ENCODE results near the gene OOSP4B. TPM values are rescaled to one million over a fixed set of nuclear protein-coding genes. Genes with fewer than 3 reads are reported as not detected.
A peak's percentile ranks its signal among the peaks of the same experiment; 100 is the strongest.

The OOSP4B gene
- total RNA-seq (2021) (not detected in 2 replicates), Bru-seq, nascent RNA (not detected), BruChase-seq, experiment 1, labeled RNA remaining after a 2-hour chase (not detected), BruChase-seq, experiment 2, labeled RNA remaining after a 6-hour chase (percentile 6 among the genes with signal in this experiment)
- long read RNA-seq = 0 reads

- no peak within 1 kb of the TSS for H2AFZ ChIP-seq
- BruUV-seq (replicated peaks) = no TSS peak
- POLR2A ChIA-PET (ENCODE audit: unreplicated experiment) = interaction anchor here (0.7 kb wide), 1 partner anchor 674 kb away, joined by 6 read pairs; no protein-coding TSS in a partner anchor
Observed at GRCh38 chr11:60016881-60017280, at the start of gene OOSP4B. OOSP4B (plus strand) TSS chr11:60017181.

GRCh38 chr11:59967677-59968394, 49.1 kb upstream of the OOSP4B start:
- Histone ChIP-seq H3K4me1 (replicated peaks; ENCODE audit: insufficient read depth) (no peaks in the 10 kb centered on the region), H2AFZ (no peak overlapping the region), H3K27ac (no peak overlapping the region), H3K4me3 (no peak overlapping the region), H3K36me3 (ENCODE audit: low read depth) (no peaks in the 10 kb centered on the region), H3K79me2 (ENCODE audit: low read depth) (no peaks in the 10 kb centered on the region), H3K27me3 (ENCODE audit: insufficient read depth, low read depth) (no peaks in the 10 kb centered on the region), H4K20me1 (ENCODE audit: insufficient read depth) (no peaks in the 10 kb centered on the region; the same call in 1 of the 2 replicates), H3K9me2 (ENCODE audit: insufficient read depth) (no peaks in the 10 kb centered on the region), H3K9me3 (ENCODE audit: insufficient read depth, low read depth) (no peaks in the 10 kb centered on the region), H3F3A (ENCODE audit: insufficient read depth, low read depth) (no peaks in the 10 kb centered on the region), H3K4me2 (no peak overlapping the region)
- TF ChIP-seq EZH2 (IDR thresholded peaks at IDR 0.05; ENCODE audit: low read depth) (no peak), CTCF (conservative IDR thresholded peaks at IDR 0.05) (no peak)
- intact Hi-C loops (cut with micrococcal nuclease; ENCODE audit: unreplicated experiment) = no loop called here
- DNase-seq = no peak
- BruUV-seq (replicated peaks) = no TSS peak
- POLR2A ChIA-PET (ENCODE audit: unreplicated experiment) = no interaction called here
- CTCF ChIA-PET = no interaction called here

More at GRCh38 chr11:60016881-60017280, at the start of gene OOSP4B:
- Histone ChIP-seq H3K27me3 (ENCODE audit: insufficient read depth, low read depth) (peaks cover 20% of the 10 kb centered on the region; the same call in 1 of the 2 replicates), H3K9me3 (ENCODE audit: insufficient read depth, low read depth) (no peaks in the 10 kb centered on the region), H3K4me2 (no peak within 1 kb of the TSS), H3K4me3 (no peak within 1 kb of the TSS), H4K20me1 (ENCODE audit: insufficient read depth) (no peaks in the 10 kb centered on the region), H3K79me2 (ENCODE audit: low read depth) (no peaks in the 10 kb centered on the region), H3K9me2 (ENCODE audit: insufficient read depth) (no peaks in the 10 kb centered on the region), H3K36me3 (ENCODE audit: low read depth) (no peaks in the 10 kb centered on the region), H3K4me1 (replicated peaks; ENCODE audit: insufficient read depth) (no peaks in the 10 kb centered on the region), H3K27ac (no peak within 1 kb of the TSS), H3F3A (ENCODE audit: insufficient read depth, low read depth) (no peaks in the 10 kb centered on the region)
- CTCF ChIA-PET = no interaction called here
- TF ChIP-seq CTCF (conservative IDR thresholded peaks at IDR 0.05) = no peak
- TF ChIP-seq EZH2 (IDR thresholded peaks at IDR 0.05; ENCODE audit: low read depth) = no peak
- intact Hi-C loops (cut with micrococcal nuclease; ENCODE audit: unreplicated experiment) = no loop called here
- no peak for DNase-seq

- Histone ChIP-seq H3K9me3 (ENCODE audit: insufficient read depth, low read depth) (no peaks in the 10 kb centered on the region), H3K4me1 (replicated peaks; ENCODE audit: insufficient read depth) (no peaks in the 10 kb centered on the region), H3K27ac (no peak overlapping the region), H3F3A (ENCODE audit: insufficient read depth, low read depth) (no peaks in the 10 kb centered on the region), H2AFZ (no peak overlapping the region), H3K9me2 (ENCODE audit: insufficient read depth) (no peaks in the 10 kb centered on the region), H3K4me3 (no peak overlapping the region), H3K36me3 (ENCODE audit: low read depth) (no peaks in the 10 kb centered on the region), H4K20me1 (ENCODE audit: insufficient read depth) (no peaks in the 10 kb centered on the region; the same call in 1 of the 2 replicates), H3K4me2 (no peak overlapping the region), H3K79me2 (ENCODE audit: low read depth) (no peaks in the 10 kb centered on the region), H3K27me3 (ENCODE audit: insufficient read depth, low read depth) (no peaks in the 10 kb centered on the region)
- DNase-seq = no peak
- no TSS peak for BruUV-seq (replicated peaks)
- ChIA-PET CTCF (no interaction called here), POLR2A (ENCODE audit: unreplicated experiment) (no interaction called here)
- intact Hi-C loops (cut with micrococcal nuclease; ENCODE audit: unreplicated experiment) = no loop called here
- TF ChIP-seq EZH2 (IDR thresholded peaks at IDR 0.05; ENCODE audit: low read depth) (no peak), CTCF (conservative IDR thresholded peaks at IDR 0.05) (no peak)
Observed at GRCh38 chr11:59968395-59968783, 48.6 kb upstream of the OOSP4B start.
